T-helper 1 cell (primary cell): ENCODE measurements around the gene BCL7B.

ENCODE experiments used
- DNase-seq, 5 donors: peaks; one replicate each; pipeline ENCODE4 v3.0.0-alpha.2; 2012 to 2020

Gene BCL7B

DNA sequence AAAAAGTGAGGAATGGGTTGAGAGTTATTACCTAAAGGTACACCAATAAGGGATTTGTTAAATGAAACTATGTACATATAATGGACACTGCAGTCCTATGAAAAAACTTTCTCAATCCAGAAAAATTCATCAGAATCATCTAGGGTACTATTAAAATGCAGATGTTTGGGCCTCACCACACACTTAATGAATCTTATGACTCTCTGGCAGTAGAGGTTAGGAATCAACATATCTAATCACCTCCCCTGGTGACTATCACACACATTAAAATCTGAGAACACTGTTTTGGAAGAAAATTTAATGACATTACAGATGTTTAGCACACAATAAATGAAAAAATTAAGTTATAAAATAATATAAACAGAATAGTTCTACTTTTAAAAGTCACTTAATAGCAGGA is 67.5 kb downstream of the BCL7B start:
- no peak for DNase-seq

DNA sequence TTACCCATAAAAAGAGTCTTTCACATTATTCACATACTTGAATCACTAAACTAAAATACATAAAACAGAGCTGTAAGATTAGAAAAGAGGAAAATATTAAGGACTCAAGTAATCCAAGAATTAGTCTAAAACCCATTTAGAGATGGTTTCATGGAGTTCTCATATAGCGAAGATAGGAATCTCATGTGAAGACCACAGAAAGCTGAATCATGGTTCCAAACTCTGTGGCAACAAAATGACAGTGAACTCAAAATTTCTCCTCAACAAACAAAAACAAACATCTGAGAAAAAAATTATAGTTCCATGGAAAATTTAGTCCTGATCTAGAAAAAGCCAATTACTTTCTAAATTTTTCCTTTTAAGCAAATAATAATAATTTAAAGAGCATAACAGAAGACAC is 70.0 kb downstream of the BCL7B start:
- no peak for DNase-seq
